Measurements from ENCODE around the gene TMC8. TPM values are rescaled to one million over a fixed set of nuclear protein-coding genes. Genes with fewer than 3 reads are reported as not detected.

Gene TMC8
- total RNA-seq, 6 experiments from 2014 or later: not detected

DNA sequence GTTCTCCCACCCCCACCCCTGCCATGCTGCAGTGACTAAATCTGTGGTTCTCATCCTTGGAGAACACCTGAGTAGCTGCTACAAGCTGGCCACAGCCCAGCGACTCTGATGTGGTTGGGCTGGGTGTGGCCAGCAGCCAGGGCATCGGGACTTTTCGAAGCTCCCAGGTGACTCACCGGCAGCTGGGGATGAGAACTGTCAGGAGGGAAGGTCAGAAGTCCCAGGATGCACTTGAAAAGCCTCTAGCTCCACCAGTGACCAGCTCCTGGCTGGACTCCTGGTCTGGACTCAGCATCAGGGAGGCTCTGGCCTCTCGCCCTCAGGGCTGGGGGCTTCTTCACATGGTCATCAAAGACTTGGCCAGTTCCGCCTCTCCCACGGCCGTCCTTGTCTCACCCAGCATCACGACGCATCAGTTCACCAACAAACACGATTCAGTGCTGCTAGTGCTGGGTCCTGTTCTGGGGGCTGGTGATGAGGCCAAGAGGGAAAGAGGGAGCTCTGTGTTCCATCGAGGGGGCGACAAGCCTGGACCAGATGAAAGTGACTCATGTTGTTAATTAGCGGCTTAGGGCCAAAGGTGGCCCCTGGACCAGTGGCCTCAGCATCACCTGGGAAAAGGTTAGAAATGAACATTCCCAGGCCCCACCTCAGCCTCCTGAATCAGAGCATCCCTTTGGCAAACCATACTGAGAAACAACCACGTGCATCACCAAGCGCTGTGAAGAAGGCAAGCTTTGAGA, 11.7 kb downstream of the TMC8 start:
- DNase-seq: peak; percentile 34
- H3K4me3 Mint-ChIP-seq: no peak overlapping the region
- peaks cover 5% of the 10 kb centered on the region for H3K27me3 Mint-ChIP-seq (ENCODE audit: insufficient read depth)
- TF ChIP-seq, protein P1, sequence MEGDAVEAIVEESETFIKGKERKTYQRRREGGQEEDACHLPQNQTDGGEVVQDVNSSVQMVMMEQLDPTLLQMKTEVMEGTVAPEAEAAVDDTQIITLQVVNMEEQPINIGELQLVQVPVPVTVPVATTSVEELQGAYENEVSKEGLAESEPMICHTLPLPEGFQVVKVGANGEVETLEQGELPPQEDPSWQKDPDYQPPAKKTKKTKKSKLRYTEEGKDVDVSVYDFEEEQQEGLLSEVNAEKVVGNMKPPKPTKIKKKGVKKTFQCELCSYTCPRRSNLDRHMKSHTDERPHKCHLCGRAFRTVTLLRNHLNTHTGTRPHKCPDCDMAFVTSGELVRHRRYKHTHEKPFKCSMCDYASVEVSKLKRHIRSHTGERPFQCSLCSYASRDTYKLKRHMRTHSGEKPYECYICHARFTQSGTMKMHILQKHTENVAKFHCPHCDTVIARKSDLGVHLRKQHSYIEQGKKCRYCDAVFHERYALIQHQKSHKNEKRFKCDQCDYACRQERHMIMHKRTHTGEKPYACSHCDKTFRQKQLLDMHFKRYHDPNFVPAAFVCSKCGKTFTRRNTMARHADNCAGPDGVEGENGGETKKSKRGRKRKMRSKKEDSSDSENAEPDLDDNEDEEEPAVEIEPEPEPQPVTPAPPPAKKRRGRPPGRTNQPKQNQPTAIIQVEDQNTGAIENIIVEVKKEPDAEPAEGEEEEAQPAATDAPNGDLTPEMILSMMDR (IDR thresholded peaks at IDR 0.05): no peak
- H3K9me3 Mint-ChIP-seq: no peaks in the 10 kb centered on the region
- no peaks in the 10 kb centered on the region for H3K36me3 Mint-ChIP-seq (ENCODE audit: low read depth)
- H3K4me1 Mint-ChIP-seq (ENCODE audit: low read depth): peaks cover 9% of the 10 kb centered on the region
- no peak overlapping the region for H3K27ac Mint-ChIP-seq

DNA sequence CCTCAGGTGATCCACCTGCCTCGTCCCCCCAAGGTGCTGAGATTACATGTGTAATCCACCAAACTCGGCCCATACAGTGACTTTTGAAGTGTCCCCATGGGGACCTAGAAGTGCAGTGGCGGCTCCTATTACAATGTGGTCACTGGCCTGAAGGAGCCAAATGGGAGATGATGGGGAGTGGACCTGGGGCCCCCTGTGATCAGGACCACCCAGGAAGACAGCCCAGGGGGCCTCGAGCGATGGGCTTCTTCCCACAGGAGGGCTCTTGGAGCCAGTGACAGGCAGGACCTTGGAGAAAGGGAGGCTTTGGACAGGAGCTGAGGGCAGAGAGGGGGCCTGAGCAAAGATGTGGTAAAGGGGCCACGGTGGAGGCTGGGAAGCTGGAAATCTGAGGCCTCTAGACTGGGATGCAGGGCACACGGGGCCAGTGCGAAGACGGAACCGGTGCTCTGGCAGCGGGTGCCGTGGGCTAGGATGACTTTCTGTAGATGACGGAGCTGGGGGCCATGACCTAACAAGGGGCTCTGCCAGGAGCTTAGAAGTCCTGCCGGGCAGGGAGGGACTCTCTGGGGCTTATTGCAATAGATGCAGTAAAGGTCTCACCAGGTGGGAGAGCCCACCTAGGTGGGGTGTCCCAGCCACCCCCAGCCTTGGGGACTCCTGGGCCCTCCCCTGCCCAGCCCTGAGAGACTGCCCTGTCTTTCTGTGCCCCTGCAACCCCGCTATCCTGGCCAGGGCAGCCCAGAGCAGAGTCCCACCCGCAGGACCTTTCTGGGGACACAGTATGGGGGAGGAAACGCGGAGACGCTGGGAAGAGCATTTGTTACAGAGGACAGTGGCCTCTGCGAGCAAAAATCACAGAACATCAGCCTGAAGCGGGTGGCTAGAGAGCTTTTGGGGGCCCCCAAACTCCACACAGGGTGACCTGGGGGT, 12.9 kb downstream of the TMC8 start:
- Mint-ChIP-seq H3K4me1 (ENCODE audit: low read depth) (peaks cover 9% of the 10 kb centered on the region), H3K4me3 (no peak overlapping the region), H3K9me3 (no peaks in the 10 kb centered on the region), H3K27me3 (ENCODE audit: insufficient read depth) (peaks cover 8% of the 10 kb centered on the region), H3K36me3 (ENCODE audit: low read depth) (no peaks in the 10 kb centered on the region), H3K27ac (no peak overlapping the region)
- no peak for DNase-seq
- TF ChIP-seq, protein P1 (IDR thresholded peaks at IDR 0.05): no peak

DNA sequence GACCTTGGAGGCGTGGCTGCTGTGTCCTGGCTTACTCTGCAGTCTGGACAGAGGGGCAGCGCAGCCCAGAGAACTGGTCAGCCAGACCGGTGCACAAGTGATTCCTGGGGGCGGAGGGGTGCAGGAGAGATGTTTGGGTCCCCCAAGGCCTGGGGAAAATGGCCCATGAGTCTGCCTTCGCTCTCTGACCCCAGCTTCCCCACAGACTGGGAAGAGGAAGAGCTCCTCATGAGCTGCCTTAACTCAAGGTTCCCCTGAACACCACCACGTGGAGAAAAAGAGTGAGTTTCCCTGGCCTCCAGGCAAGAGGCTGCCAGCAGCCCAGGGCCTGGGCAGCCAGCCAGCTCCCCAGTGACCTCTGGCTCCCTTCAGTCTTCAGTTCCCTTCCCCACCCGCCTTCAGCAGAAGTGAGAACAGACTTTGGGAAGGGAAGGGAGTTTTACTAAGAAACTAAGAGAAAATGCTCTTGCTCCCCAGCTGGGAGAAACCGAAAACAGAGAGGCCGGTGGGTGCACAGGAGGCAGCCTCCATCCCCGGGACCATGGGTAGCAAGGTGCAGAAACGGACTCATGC, 13.7 kb downstream of the TMC8 start:
- TF ChIP-seq, protein P1 (IDR thresholded peaks at IDR 0.05): no peak
- Mint-ChIP-seq H3K4me1 (ENCODE audit: low read depth) (peaks cover 9% of the 10 kb centered on the region), H3K4me3 (no peak overlapping the region), H3K27ac (no peak overlapping the region), H3K27me3 (ENCODE audit: insufficient read depth) (peaks cover 16% of the 10 kb centered on the region), H3K9me3 (no peaks in the 10 kb centered on the region), H3K36me3 (ENCODE audit: low read depth) (no peaks in the 10 kb centered on the region)
- DNase-seq: peak; percentile 45

DNA sequence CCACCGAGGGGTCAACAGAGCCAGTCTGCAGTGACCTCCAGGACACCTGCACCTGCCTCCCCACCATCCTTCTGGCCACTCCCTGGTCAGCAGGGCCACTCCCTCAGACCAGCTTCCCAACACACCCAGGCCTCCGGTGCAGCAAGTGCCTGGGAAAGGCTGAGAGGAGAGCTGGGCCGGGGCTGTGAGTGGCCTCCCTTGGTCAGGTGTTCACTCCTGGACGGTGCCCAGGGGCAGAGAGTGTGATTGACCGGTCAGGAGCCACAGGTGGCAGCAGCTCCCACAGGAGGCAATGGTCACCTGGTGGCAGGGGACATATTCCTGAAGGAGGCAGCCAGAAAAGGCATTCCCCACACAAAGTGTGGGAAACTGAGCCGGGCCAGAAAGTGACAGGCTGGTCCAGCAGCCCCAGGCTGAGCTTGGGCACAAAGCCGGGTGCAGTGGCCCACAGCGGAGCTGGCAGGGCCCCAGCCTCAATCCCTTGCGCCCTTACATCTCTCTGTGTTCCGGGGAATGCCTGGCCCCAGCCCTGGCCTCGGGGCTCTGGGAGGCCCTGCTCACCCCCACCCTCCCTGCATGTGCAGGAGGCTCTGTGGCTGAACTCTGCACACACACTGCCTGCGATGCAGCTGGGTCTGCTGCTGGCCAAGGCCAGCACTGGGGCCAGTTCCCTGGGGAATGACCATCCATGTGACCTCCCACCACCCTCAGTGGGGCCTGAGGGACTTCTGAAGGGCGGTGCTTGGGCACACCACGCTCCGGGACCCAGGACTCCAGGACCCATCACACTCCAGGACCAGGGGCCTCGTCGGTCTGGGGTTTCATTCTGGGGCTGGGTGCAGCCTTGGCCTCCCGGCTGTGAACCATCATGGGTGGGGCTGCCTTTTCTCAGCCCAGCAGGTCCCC, 14.4 kb downstream of the TMC8 start:
- TF ChIP-seq, protein P1 (IDR thresholded peaks at IDR 0.05): no peak
- H3K9me3 Mint-ChIP-seq: no peaks in the 10 kb centered on the region
- H3K36me3 Mint-ChIP-seq (ENCODE audit: low read depth): no peaks in the 10 kb centered on the region
- H3K27ac Mint-ChIP-seq: no peak overlapping the region
- H3K27me3 Mint-ChIP-seq (ENCODE audit: insufficient read depth): peaks cover 18% of the 10 kb centered on the region
- H3K4me1 Mint-ChIP-seq (ENCODE audit: low read depth): peaks cover 9% of the 10 kb centered on the region
- DNase-seq: no peak
- H3K4me3 Mint-ChIP-seq: no peak overlapping the region

DNA sequence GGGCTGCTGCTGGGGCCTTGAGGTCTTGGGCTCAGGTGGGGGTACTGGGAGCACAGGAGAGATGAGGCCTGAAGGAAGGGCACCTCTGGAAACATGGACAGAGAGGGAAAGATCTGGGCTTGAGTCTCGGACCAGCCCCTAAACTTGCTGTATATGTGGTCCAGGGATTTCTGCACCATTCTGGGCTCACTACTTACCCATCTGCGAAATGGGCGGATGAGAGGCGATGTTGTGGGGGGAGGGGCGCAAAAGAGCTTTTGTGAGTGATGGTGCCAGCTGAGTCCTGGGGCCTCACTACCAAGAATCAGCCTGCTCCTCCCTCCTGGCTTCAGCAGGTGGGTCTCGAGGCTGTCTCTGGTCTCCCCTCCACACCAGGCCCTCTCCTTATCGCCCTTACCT, 15.9 kb downstream of the TMC8 start:
- Mint-ChIP-seq H3K4me1 (ENCODE audit: low read depth) (peaks cover 9% of the 10 kb centered on the region), H3K27me3 (ENCODE audit: insufficient read depth) (peaks cover 25% of the 10 kb centered on the region), H3K9me3 (no peaks in the 10 kb centered on the region), H3K27ac (no peak overlapping the region), H3K36me3 (ENCODE audit: low read depth) (no peaks in the 10 kb centered on the region), H3K4me3 (no peak overlapping the region)
- TF ChIP-seq, protein P1 (IDR thresholded peaks at IDR 0.05): no peak
- DNase-seq: no peak

Data from HFFc6 (cell line).